ENCODE data around the gene NDUFB10. TPM values are rescaled to one million over a fixed set of nuclear protein-coding genes. Genes with fewer than 3 reads are reported as not detected.

Gene NDUFB10
- polyA plus RNA-seq, 1 donor from 2014 or later, result 217 TPM

GRCh38 chr16:2008631-2009163 lies 49.4 kb downstream of the NDUFB10 start:
- no peaks in the 10 kb centered on the region for H3K9me3 ChIP-seq (ENCODE audit: low read length)
- H3K9ac ChIP-seq (ENCODE audit: low read length), result peak overlapping the region; percentile 75
- peaks cover 46% of the 10 kb centered on the region for H3K79me2 ChIP-seq (replicated peaks; ENCODE audit: insufficient read depth, low read length)
- H2AFZ ChIP-seq (ENCODE audit: low read depth, low read length), result no peak overlapping the region
- H3K27ac ChIP-seq (ENCODE audit: low read length), result peak overlapping the region; percentile 19
- no peaks in the 10 kb centered on the region for H3K9me2 ChIP-seq (ENCODE audit: insufficient read depth, low read length)
- H3K36me3 ChIP-seq (ENCODE audit: insufficient read depth, low read length), result no peaks in the 10 kb centered on the region
- H3K4me2 ChIP-seq (ENCODE audit: low read length), result peak overlapping the region; percentile 34
- TF ChIP-seq EZH2 (IDR thresholded peaks at IDR 0.05; ENCODE audit: borderline replicate concordance, insufficient read depth, low read length, poor library complexity, severe bottlenecking) (no peak), SMC3 (conservative IDR thresholded peaks at IDR 0.05; ENCODE audit: poor library complexity) (no peak), REST (IDR thresholded peaks at IDR 0.05; ENCODE audit: borderline replicate concordance) (no peak), MXI1 (conservative IDR thresholded peaks at IDR 0.05; ENCODE audit: poor library complexity, severe bottlenecking) (no peak), RAD21 (conservative IDR thresholded peaks at IDR 0.05) (no peak), TAF1 (IDR thresholded peaks at IDR 0.05; ENCODE audit: low read depth) (no peak), CTCF (IDR thresholded peaks at IDR 0.05; ENCODE audit: poor library complexity, severe bottlenecking) (no peak), EP300 (conservative IDR thresholded peaks at IDR 0.05; ENCODE audit: poor library complexity, severe bottlenecking) (no peak)
- H3F3A ChIP-seq (ENCODE audit: insufficient read depth, low read length, poor library complexity, severe bottlenecking), result no peaks in the 10 kb centered on the region
- H3K27me3 ChIP-seq (ENCODE audit: insufficient read depth, low read depth, low read length), result no peaks in the 10 kb centered on the region
- peak overlapping the region; percentile 87 for H3K4me3 ChIP-seq (ENCODE audit: low read length)
- peaks cover 5% of the 10 kb centered on the region for H4K20me1 ChIP-seq (ENCODE audit: insufficient read depth)

- Histone ChIP-seq H3K4me3 (ENCODE audit: low read length) (peak overlapping the region; percentile 87), H3K9me2 (ENCODE audit: insufficient read depth, low read length) (no peaks in the 10 kb centered on the region), H3K9me3 (ENCODE audit: low read length) (no peaks in the 10 kb centered on the region), H3K27me3 (ENCODE audit: insufficient read depth, low read depth, low read length) (no peaks in the 10 kb centered on the region), H3F3A (ENCODE audit: insufficient read depth, low read length, poor library complexity, severe bottlenecking) (no peaks in the 10 kb centered on the region), H3K4me2 (ENCODE audit: low read length) (peak overlapping the region; percentile 34), H3K36me3 (ENCODE audit: insufficient read depth, low read length) (no peaks in the 10 kb centered on the region), H3K79me2 (replicated peaks; ENCODE audit: insufficient read depth, low read length) (peaks cover 46% of the 10 kb centered on the region), H4K20me1 (ENCODE audit: insufficient read depth) (peaks cover 5% of the 10 kb centered on the region), H3K27ac (ENCODE audit: low read length) (peak overlapping the region; percentile 19), H2AFZ (ENCODE audit: low read depth, low read length) (no peak overlapping the region), H3K9ac (ENCODE audit: low read length) (peak overlapping the region; percentile 75)
- no peak for TF ChIP-seq RAD21 (conservative IDR thresholded peaks at IDR 0.05)
- no peak for TF ChIP-seq SMC3 (conservative IDR thresholded peaks at IDR 0.05; ENCODE audit: poor library complexity)
- TF ChIP-seq TAF1 (IDR thresholded peaks at IDR 0.05; ENCODE audit: low read depth), result no peak
- no peak for TF ChIP-seq EP300 (conservative IDR thresholded peaks at IDR 0.05; ENCODE audit: poor library complexity, severe bottlenecking)
- no peak for TF ChIP-seq POLR2AphosphoS5 (IDR thresholded peaks at IDR 0.05)
- no peak for TF ChIP-seq CTCF (IDR thresholded peaks at IDR 0.05; ENCODE audit: poor library complexity, severe bottlenecking)
- TF ChIP-seq EZH2 (IDR thresholded peaks at IDR 0.05; ENCODE audit: borderline replicate concordance, insufficient read depth, low read length, poor library complexity, severe bottlenecking), result no peak
- TF ChIP-seq REST (IDR thresholded peaks at IDR 0.05; ENCODE audit: borderline replicate concordance), result no peak
- TF ChIP-seq MXI1 (conservative IDR thresholded peaks at IDR 0.05; ENCODE audit: poor library complexity, severe bottlenecking), result no peak
Observed at GRCh38 chr16:2009164-2009711, 49.9 kb downstream of the NDUFB10 start.
